Fibroblast of mammary gland (primary cell): ENCODE measurements around the gene C16orf74.
A peak's percentile ranks its signal among the peaks of the same experiment; 100 is the strongest.

Source experiments
- DNase-seq: peaks from one replicate; pipeline ENCODE4 v3.0.0-alpha.2; 2010; ENCODE audit warnings: low read depth
- H3K4me3 ChIP-seq: 2 replicates; pipeline ENCODE4 v1.5.1; 2011; ENCODE audit warnings: low read depth, mild to moderate bottlenecking, low read length, moderate library complexity; ENCODE audit not compliant: control insufficient read depth
- TF ChIP-seq, protein P1 (sequence below): conservative IDR thresholded peaks from 2 replicates; pipeline ENCODE4 v1.5.1; 2011; ENCODE audit warnings: low read depth, low read length, inconsistent platforms; ENCODE audit not compliant: control insufficient read depth, insufficient read depth

C16orf74 gene

DNA sequence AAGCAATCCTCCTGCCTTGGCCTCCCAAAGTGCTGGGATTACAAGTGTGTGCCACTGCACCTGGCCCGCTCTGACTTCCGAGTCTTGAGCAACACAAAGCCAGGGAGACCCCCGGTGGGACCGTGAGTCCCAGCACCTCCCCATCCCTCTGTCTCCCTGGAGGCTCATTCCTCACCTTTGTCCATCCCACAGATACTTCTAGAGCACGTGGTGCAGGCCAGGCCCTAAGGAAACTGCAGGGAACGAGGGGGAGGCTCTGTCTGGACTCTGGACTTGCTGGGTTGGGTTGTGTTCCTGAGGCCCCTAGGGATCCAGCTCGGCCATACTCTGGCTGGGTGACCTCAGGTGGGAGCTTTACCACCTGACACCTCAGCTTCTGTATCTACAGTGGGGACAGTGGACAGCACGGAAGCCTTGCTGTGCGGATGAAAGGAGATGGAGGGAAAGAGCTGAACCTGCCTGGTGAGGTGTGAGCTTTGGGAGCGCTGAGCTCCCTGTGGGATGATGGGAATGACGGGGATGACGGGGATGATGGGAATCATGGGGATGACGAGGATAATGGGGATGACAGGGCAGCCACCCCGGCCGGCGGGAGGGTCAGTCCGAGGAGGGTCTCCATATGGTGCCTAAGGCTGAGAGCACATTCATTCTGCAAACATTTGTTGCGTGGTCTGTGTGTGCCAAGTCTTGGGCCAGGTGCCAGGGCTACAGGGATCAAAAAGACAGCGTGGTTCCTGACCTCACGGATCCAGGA, 26.6 kb downstream of the C16orf74 start:
- TF ChIP-seq, protein P1, sequence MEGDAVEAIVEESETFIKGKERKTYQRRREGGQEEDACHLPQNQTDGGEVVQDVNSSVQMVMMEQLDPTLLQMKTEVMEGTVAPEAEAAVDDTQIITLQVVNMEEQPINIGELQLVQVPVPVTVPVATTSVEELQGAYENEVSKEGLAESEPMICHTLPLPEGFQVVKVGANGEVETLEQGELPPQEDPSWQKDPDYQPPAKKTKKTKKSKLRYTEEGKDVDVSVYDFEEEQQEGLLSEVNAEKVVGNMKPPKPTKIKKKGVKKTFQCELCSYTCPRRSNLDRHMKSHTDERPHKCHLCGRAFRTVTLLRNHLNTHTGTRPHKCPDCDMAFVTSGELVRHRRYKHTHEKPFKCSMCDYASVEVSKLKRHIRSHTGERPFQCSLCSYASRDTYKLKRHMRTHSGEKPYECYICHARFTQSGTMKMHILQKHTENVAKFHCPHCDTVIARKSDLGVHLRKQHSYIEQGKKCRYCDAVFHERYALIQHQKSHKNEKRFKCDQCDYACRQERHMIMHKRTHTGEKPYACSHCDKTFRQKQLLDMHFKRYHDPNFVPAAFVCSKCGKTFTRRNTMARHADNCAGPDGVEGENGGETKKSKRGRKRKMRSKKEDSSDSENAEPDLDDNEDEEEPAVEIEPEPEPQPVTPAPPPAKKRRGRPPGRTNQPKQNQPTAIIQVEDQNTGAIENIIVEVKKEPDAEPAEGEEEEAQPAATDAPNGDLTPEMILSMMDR = no peak
- H3K4me3 ChIP-seq = no peak overlapping the region
- DNase-seq = no peak

DNA sequence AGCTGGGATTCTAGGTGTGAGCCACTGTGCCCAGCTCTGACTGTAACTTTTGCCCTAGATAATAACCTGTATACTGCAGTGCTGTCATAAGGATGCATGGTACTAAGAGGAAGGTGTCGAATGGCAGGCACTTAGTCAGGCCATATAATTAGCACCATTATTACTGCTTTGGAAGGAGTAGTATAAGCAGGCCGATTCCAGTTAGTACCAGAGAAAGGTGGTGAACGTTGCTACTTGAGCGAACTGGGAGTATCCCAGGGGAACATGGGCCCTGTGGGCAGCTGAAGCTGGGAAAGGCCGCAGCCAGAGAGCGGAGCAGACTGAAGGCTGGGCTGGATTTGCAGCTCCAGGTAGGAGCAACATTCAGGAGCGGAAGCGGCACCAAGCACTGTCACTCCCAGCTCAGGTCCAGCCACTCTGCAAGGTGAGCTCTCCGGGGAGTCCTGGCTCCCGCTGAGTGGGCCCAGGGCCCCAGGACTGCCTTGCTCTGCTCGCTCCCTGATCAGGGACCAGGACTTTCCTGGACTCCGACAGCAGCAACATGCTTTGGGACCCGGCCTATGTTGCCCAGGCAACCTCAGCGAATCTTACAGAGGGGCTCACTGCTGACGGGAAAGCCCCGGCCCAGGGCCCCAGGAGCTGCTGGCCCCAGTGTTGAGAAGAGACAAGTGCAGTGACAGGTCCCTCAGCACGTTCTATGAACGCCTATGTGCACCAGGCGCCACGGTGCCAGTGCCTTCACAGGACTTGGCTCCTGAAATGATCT, 28.6 kb downstream of the C16orf74 start:
- DNase-seq = no peak
- H3K4me3 ChIP-seq = no peak overlapping the region
- TF ChIP-seq, protein P1 = no peak

- no peak for DNase-seq
- TF ChIP-seq, protein P1 = no peak
These were observed 30.6 kb downstream of the C16orf74 start for GRCh38 chr16:85720302-85720637.

GRCh38 chr16:85719605-85720301, 31.1 kb downstream of the C16orf74 start:
- TF ChIP-seq, protein P1 = no peak
- no peak overlapping the region for H3K4me3 ChIP-seq
- DNase-seq = no peak

More at GRCh38 chr16:85720302-85720637, 30.6 kb downstream of the C16orf74 start:
- no peak overlapping the region for H3K4me3 ChIP-seq

GRCh38 chr16:85718682-85719081, 32.2 kb downstream of the C16orf74 start:
- DNase-seq = no peak
- H3K4me3 ChIP-seq = no peak overlapping the region
- TF ChIP-seq, protein P1 = peak; percentile 42

DNA sequence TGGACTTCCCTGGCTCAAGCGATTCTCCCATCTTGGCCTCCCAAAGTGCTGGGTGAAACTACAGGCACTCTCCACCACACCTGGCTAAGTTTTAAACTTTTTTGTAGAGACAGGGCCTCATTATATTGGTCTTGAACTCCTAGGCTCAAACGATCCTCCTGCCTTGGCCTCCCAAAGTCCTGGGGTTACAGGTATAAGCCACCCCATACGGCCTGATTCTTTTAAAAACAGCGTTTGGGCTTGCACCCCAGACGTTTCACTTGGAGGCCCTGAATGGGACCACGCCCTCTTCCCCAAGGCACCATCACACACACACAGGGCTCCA, 32.8 kb downstream of the C16orf74 start:
- TF ChIP-seq, protein P1 = no peak
- DNase-seq = no peak
- H3K4me3 ChIP-seq = no peak overlapping the region
